CD8-positive, alpha-beta memory T cell (primary cell): ENCODE results near the gene DOCK4. TPM values are rescaled to one million over a fixed set of nuclear protein-coding genes. Genes with fewer than 3 reads are reported as not detected.

Experiments
- CTCF ChIA-PET: fragments of 350-600 bp; sonication (Branson Sonifier 250); formaldehyde crosslinking; loops from one replicate; lab custom pipeline; 2021; ENCODE audit warnings: antibody characterized with exemption; lab: Charles Lee
- POLR2A ChIA-PET: fragments of 350-600 bp; sonication (Branson Sonifier 250); formaldehyde crosslinking; loops from one replicate; lab custom pipeline; 2021; ENCODE audit warnings: antibody characterized with exemption; lab: Charles Lee
- DNase-seq, 5 donors: peaks; one replicate each; pipeline versions ENCODE4 v3.0.0 to v3.0.0-alpha.2; 2020 to 2022; ENCODE audit warnings: mixed read lengths in 1 of 5
- H3K27ac ChIP-seq: one replicate; pipeline ENCODE4 v1.7.0; 2013; ENCODE audit warnings: low read depth, mild to moderate bottlenecking, low read length, moderate library complexity
- H3K27me3 ChIP-seq: 2 replicates; pipeline ENCODE4 v1.7.0; 2013; ENCODE audit warnings: low read length, mild to moderate bottlenecking; ENCODE audit not compliant: insufficient read depth, poor library complexity, severe bottlenecking
- H3K36me3 ChIP-seq: 2 replicates; pipeline ENCODE4 v1.7.0; 2013; ENCODE audit warnings: mild to moderate bottlenecking, low read length, moderate library complexity; ENCODE audit not compliant: insufficient read depth
- H3K4me1 ChIP-seq: 2 replicates; pipeline ENCODE4 v1.7.0; 2013; ENCODE audit warnings: mild to moderate bottlenecking, low read length, moderate library complexity; ENCODE audit not compliant: insufficient read depth
- H3K4me3 ChIP-seq: 2 replicates; pipeline ENCODE4 v1.7.0; 2013; ENCODE audit warnings: mild to moderate bottlenecking, low read length
- H3K9me3 ChIP-seq: 2 replicates; pipeline ENCODE4 v1.7.0; 2013; ENCODE audit warnings: mild to moderate bottlenecking, low read length
- H3K27ac Mint-ChIP-seq, 8 donors: one replicate each; pipeline ENCODE4 v1.8.0; 2020 to 2021; ENCODE audit warnings: mixed read lengths in 8 of 8, mild to moderate bottlenecking in 6 of 8, inconsistent platforms in 3 of 8, moderate library complexity in 3 of 8
- H3K27me3 Mint-ChIP-seq, 2 donors: one replicate each; pipeline ENCODE4 v1.8.0; 2020 to 2021; ENCODE audit warnings: mixed read lengths in 2 of 2, mild to moderate bottlenecking in 1 of 2, moderate library complexity in 1 of 2
- H3K36me3 Mint-ChIP-seq, 3 donors: one replicate each; pipeline ENCODE4 v1.8.0; 2020 to 2021; ENCODE audit warnings: mixed read lengths in 3 of 3, inconsistent platforms in 1 of 3, mild to moderate bottlenecking in 1 of 3
- H3K4me1 Mint-ChIP-seq, 3 donors: one replicate each; pipeline ENCODE4 v1.8.0; 2020 to 2021; ENCODE audit warnings: mixed read lengths in 3 of 3, inconsistent platforms in 1 of 3, mild to moderate bottlenecking in 1 of 3
- H3K4me3 Mint-ChIP-seq, 7 donors: one replicate each; pipeline ENCODE4 v1.8.0; 2020 to 2021; ENCODE audit warnings: mixed read lengths in 7 of 7, mild to moderate bottlenecking in 6 of 7, moderate library complexity in 4 of 7, inconsistent platforms in 2 of 7
- H3K9me3 Mint-ChIP-seq, 5 donors: one replicate each; pipeline ENCODE4 v1.8.0; 2020 to 2022; ENCODE audit warnings: mixed read lengths in 5 of 5, mild to moderate bottlenecking in 3 of 5, moderate library complexity in 2 of 5, inconsistent platforms in 1 of 5
- polyA plus RNA-seq: library from polyadenylated mRNA; unstranded; fragments of 300-500 nt; fragmentation: Illumina TruSeq; gene quantifications from one replicate; pipeline ENCODE4 v1.2.3, GENCODE V29; 2021
- total RNA-seq, 2 experiments: library from RNA; stranded (reverse); gene quantifications; one replicate each; pipeline ENCODE4 v1.2.3, GENCODE V29; 2021

The DOCK4 gene
- total and polyA plus RNA-seq, 3 experiments from 2014 or later = 1.2 TPM; not detected in 1

DNA sequence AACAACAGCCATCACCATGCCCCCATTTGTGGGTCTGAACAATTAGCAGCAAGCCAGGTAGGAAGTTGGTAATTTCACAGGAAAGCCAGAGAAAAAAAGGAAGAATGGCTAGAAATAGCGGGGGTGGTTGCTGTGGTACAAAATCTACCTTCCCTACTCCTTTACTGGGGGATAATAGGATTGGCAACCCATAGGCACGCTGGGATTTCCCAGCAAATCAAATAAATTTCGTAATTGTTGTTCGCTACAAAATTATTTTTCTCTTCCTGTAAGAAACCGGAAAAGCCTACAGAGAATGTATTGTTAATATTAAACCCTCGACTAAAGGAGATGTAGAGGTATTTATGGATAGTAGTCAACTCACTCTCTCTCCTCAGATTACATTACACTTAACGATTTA is 123.9 kb downstream of the DOCK4 start:
- no peak overlapping the region for H3K4me3 Mint-ChIP-seq
- Histone ChIP-seq H3K36me3 (no peaks in the 10 kb centered on the region), H3K27me3 (no peaks in the 10 kb centered on the region), H3K4me3 (no peak overlapping the region), H3K9me3 (no peaks in the 10 kb centered on the region), H3K27ac (no peak overlapping the region), H3K4me1 (no peaks in the 10 kb centered on the region)
- H3K36me3 Mint-ChIP-seq = no peaks in the 10 kb centered on the region
- ChIA-PET POLR2A (no interaction called here), CTCF (no interaction called here)
- H3K4me1 Mint-ChIP-seq = peaks cover 2 to 7% (median 5%) of the 10 kb centered on the region in 3 donors
- no peak overlapping the region for H3K27ac Mint-ChIP-seq
- no peak for DNase-seq
- peaks cover 0 to 29% of the 10 kb centered on the region in 2 donors for H3K27me3 Mint-ChIP-seq
- peaks cover 0 to 2% (median 0%) of the 10 kb centered on the region in 5 donors for H3K9me3 Mint-ChIP-seq

DNA sequence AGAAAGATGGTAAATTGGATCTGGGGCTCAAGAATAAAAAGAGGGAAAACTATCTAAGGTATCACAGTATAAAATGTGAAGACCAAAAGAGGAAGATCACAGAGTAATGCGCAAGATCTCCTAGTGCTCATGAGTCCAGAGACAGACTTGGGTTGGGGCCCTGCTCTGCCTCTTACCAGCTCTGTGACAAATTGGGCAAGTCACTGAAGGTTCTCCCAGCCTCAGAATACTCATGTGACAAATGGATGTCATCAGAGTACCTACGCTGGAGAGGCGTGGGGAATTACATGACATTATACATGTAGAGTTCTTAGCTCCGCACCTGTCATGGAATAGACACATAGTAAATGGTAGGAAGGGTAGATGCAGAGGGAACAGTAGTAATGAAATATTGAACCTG is 124.4 kb downstream of the DOCK4 start:
- no peak overlapping the region for H3K27ac ChIP-seq
- no peaks in the 10 kb centered on the region for H3K27me3 ChIP-seq
- no peak for DNase-seq
- CTCF ChIA-PET = no interaction called here
- Mint-ChIP-seq H3K9me3 (peaks cover 0 to 2% (median 0%) of the 10 kb centered on the region in 5 donors), H3K36me3 (no peaks in the 10 kb centered on the region), H3K27ac (no peak overlapping the region), H3K4me1 (peaks cover 2 to 7% (median 5%) of the 10 kb centered on the region in 3 donors), H3K27me3 (peaks cover 1 to 33% of the 10 kb centered on the region in 2 donors), H3K4me3 (no peak overlapping the region)
- no peaks in the 10 kb centered on the region for H3K9me3 ChIP-seq
- H3K4me1 ChIP-seq = no peaks in the 10 kb centered on the region
- H3K36me3 ChIP-seq = no peaks in the 10 kb centered on the region
- POLR2A ChIA-PET = no interaction called here
- H3K4me3 ChIP-seq = no peak overlapping the region

DNA sequence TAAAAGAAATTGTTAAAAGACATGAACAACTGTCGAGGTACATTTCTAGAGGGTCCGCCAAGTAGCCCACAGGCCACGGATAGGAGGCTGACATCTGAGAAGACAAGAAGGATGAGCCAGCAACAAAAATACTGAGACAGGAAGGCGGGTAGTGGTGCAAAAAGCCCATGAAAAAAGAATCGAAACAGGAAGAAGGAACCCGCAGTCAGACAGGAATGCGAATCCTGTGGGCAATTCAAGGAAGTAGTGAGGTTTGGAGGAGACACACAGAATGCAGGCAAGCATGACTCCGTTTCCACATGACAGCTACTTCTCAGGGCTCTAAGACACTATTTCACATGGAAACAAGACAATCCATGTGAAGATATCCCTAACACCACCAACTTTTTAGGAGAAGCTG is 125.2 kb downstream of the DOCK4 start:
- Mint-ChIP-seq H3K9me3 (peaks cover 0 to 2% (median 0%) of the 10 kb centered on the region in 5 donors), H3K4me3 (no peak overlapping the region), H3K27me3 (peaks cover 3 to 35% of the 10 kb centered on the region in 2 donors), H3K36me3 (no peaks in the 10 kb centered on the region), H3K4me1 (peaks cover 2 to 7% (median 5%) of the 10 kb centered on the region in 3 donors), H3K27ac (no peak overlapping the region)
- Histone ChIP-seq H3K4me3 (no peak overlapping the region), H3K27ac (no peak overlapping the region), H3K4me1 (no peaks in the 10 kb centered on the region), H3K36me3 (no peaks in the 10 kb centered on the region), H3K9me3 (no peaks in the 10 kb centered on the region), H3K27me3 (no peaks in the 10 kb centered on the region)
- ChIA-PET CTCF (no interaction called here), POLR2A (no interaction called here)
- no peak for DNase-seq

DNA sequence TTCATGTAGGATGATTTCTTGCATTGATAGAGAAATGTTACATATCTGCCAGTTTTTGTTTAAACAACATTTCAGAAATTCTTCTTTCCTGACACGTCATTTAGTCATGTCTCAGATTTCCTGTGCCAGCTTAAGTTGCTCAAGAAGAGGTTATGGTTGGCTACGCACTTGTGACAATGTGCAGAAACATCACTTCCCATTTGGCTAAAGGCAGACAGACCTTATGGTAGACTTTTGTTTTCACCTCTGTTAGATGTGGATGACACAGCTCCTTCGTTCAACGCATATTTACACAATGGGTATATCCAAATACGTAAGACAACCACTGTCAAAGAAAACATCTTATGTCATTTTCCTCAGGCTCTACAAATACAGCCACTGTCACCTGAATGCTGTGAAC is 125.8 kb downstream of the DOCK4 start:
- Histone ChIP-seq H3K27me3 (no peaks in the 10 kb centered on the region), H3K27ac (no peak overlapping the region), H3K36me3 (no peaks in the 10 kb centered on the region), H3K4me3 (no peak overlapping the region), H3K4me1 (no peaks in the 10 kb centered on the region), H3K9me3 (no peaks in the 10 kb centered on the region)
- Mint-ChIP-seq H3K36me3 (no peaks in the 10 kb centered on the region), H3K27me3 (peaks cover 4 to 31% of the 10 kb centered on the region in 2 donors), H3K4me3 (no peak overlapping the region), H3K4me1 (peaks cover 2 to 7% (median 5%) of the 10 kb centered on the region in 3 donors), H3K9me3 (peaks cover 0 to 2% (median 0%) of the 10 kb centered on the region in 5 donors), H3K27ac (no peak overlapping the region)
- ChIA-PET CTCF (no interaction called here), POLR2A (no interaction called here)
- no peak for DNase-seq

DNA sequence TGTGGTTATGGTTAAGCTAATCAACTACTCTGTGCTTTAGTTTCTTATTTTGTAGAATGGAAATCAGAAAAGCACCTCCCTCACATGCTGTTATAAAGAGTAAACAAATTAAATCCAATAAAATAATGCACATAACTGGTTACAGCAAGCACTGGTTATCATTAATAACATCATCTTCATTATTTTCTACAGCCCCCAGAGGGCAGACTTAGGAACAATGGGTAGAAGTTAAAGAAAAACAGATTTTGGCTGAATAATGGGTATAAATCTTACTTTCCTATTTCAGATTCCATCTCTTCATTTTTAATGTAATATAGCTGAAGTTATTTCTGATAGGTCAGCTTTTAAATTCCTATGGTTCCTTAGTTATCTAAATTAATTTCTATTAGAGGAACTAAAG is 126.5 kb downstream of the DOCK4 start:
- peaks cover 0 to 2% (median 1%) of the 10 kb centered on the region in 5 donors for H3K9me3 Mint-ChIP-seq
- POLR2A ChIA-PET = no interaction called here
- no peaks in the 10 kb centered on the region for H3K36me3 Mint-ChIP-seq
- Histone ChIP-seq H3K4me1 (no peaks in the 10 kb centered on the region), H3K4me3 (no peak overlapping the region), H3K36me3 (no peaks in the 10 kb centered on the region), H3K27me3 (no peaks in the 10 kb centered on the region), H3K9me3 (no peaks in the 10 kb centered on the region), H3K27ac (no peak overlapping the region)
- CTCF ChIA-PET = no interaction called here
- H3K4me1 Mint-ChIP-seq = peaks cover 2 to 7% (median 5%) of the 10 kb centered on the region in 3 donors
- no peak overlapping the region for H3K4me3 Mint-ChIP-seq
- DNase-seq = no peak
- H3K27ac Mint-ChIP-seq = no peak overlapping the region
- peaks cover 4 to 38% of the 10 kb centered on the region in 2 donors for H3K27me3 Mint-ChIP-seq

DNA sequence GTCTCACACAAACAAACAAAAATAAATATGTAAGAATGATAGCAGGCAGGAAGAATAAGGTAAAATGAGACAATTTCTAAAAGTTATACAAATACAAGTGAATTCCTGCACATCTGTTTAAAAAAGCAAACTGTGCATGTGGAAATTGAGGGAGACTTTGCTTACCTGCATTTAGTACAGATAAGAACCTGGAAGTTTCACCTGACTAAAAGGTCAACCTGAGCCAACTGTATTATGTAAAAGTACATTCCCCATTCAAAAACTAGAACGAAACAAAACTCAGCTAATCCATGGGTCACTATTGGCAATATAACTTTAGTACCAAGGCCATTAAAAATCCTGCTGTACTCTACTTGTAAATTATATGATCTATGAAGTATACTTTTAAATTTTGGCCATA is 127.1 kb downstream of the DOCK4 start:
- Mint-ChIP-seq H3K36me3 (no peaks in the 10 kb centered on the region), H3K27me3 (peaks cover 4 to 42% of the 10 kb centered on the region in 2 donors), H3K4me3 (no peak overlapping the region), H3K9me3 (peaks cover 0 to 6% (median 1%) of the 10 kb centered on the region in 5 donors), H3K27ac (no peak overlapping the region), H3K4me1 (peaks cover 2 to 7% (median 5%) of the 10 kb centered on the region in 3 donors)
- Histone ChIP-seq H3K4me3 (no peak overlapping the region), H3K4me1 (no peaks in the 10 kb centered on the region), H3K27me3 (no peaks in the 10 kb centered on the region), H3K27ac (no peak overlapping the region), H3K9me3 (no peaks in the 10 kb centered on the region), H3K36me3 (no peaks in the 10 kb centered on the region)
- no peak for DNase-seq
- ChIA-PET POLR2A (no interaction called here), CTCF (no interaction called here)

DNA sequence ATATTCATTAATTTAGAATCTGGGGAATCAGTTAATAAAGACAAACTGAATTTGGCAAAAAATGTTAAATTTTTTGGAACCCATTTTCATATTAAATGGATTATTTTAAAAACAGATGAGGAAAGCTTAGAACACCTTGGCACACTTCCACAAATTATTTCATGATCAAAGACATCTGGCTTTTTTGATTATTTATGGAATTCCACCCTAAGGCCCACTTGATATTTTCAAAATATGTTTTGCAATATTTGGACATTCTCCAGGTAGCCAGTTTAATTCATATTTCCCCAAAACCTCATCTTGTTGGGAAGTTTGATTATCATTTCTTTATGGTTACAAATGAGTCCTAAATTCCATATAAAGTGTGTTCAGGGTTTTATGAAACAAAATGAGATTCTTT is 129.9 kb downstream of the DOCK4 start:
- no peaks in the 10 kb centered on the region for H3K4me1 ChIP-seq
- ChIA-PET CTCF (no interaction called here), POLR2A (no interaction called here)
- H3K4me1 Mint-ChIP-seq = peaks cover 2 to 7% (median 5%) of the 10 kb centered on the region in 3 donors
- peaks cover 4 to 41% of the 10 kb centered on the region in 2 donors for H3K27me3 Mint-ChIP-seq
- no peaks in the 10 kb centered on the region for H3K36me3 Mint-ChIP-seq
- no peaks in the 10 kb centered on the region for H3K27me3 ChIP-seq
- H3K4me3 Mint-ChIP-seq = no peak overlapping the region
- no peak for DNase-seq
- H3K27ac Mint-ChIP-seq = no peak overlapping the region
- no peaks in the 10 kb centered on the region for H3K36me3 ChIP-seq
- H3K9me3 Mint-ChIP-seq = peaks cover 0 to 7% (median 1%) of the 10 kb centered on the region in 5 donors
- no peak overlapping the region for H3K27ac ChIP-seq
- H3K4me3 ChIP-seq = no peak overlapping the region
- no peaks in the 10 kb centered on the region for H3K9me3 ChIP-seq

DNA sequence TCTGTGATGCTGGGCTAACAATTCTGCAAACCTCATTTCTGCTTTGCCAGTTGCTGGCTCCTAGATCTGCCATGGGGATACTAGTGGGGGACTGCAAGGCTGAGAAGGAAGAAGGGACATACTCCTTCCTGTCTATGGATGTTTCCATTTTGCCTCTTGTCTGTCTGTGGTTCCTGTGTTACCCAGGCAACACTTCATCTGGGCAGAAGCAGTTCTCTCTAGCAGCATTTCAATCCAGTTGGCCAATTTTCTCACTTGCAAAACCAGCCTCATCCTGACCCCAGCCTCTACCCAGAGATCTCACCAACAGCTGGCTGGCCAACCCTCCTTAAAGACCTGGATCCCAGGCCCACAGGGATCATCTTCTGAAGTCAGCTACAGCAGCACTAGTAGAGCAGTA is 131.7 kb downstream of the DOCK4 start:
- H3K27ac Mint-ChIP-seq = no peak overlapping the region
- H3K27me3 Mint-ChIP-seq = peaks cover 4 to 31% of the 10 kb centered on the region in 2 donors
- DNase-seq = no peak
- no peaks in the 10 kb centered on the region for H3K4me1 Mint-ChIP-seq
- H3K9me3 Mint-ChIP-seq = peaks cover 0 to 7% (median 1%) of the 10 kb centered on the region in 5 donors
- Histone ChIP-seq H3K36me3 (no peaks in the 10 kb centered on the region), H3K27ac (no peak overlapping the region), H3K9me3 (no peaks in the 10 kb centered on the region), H3K27me3 (no peaks in the 10 kb centered on the region), H3K4me1 (no peaks in the 10 kb centered on the region), H3K4me3 (no peak overlapping the region)
- H3K36me3 Mint-ChIP-seq = no peaks in the 10 kb centered on the region
- ChIA-PET POLR2A (no interaction called here), CTCF (no interaction called here)
- no peak overlapping the region for H3K4me3 Mint-ChIP-seq
